Colonic mucosa (tissue), 4 donors: ENCODE measurements around the gene CCDC192. TPM values are rescaled to one million over a fixed set of nuclear protein-coding genes. Genes with fewer than 3 reads are reported as not detected.

Experiments used
- DNase-seq: peaks from one replicate; pipeline ENCODE4 v3.0.0-alpha.2; 2020
- H3K27ac ChIP-seq: fragments of 200-600 bp; one replicate; pipeline ENCODE4 v1.8.0; 2021
- H3K27me3 ChIP-seq: fragments of 200-600 bp; one replicate; pipeline ENCODE4 v1.8.0; 2021
- H3K36me3 ChIP-seq: fragments of 200-600 bp; one replicate; pipeline ENCODE4 v1.8.0; 2021
- H3K4me1 ChIP-seq: fragments of 200-600 bp; one replicate; pipeline ENCODE4 v1.8.0; 2021; ENCODE audit warnings: mild to moderate bottlenecking
- H3K4me3 ChIP-seq: fragments of 200-600 bp; one replicate; pipeline ENCODE4 v1.8.0; 2021
- H3K9ac ChIP-seq, 2 donors: one replicate each; pipeline ENCODE4 v1.7.0; 2013; ENCODE audit warnings: control low read depth in 2 of 2, low read depth in 2 of 2, low read length in 2 of 2
- H3K9me3 ChIP-seq: fragments of 200-600 bp; one replicate; pipeline ENCODE4 v1.8.0; 2021
- CTCF ChIP-seq: fragments of 200-600 bp; IDR thresholded peaks from one replicate; pipeline ENCODE4 v1.8.0; 2022; ENCODE audit warnings: antibody characterized with exemption, mild to moderate bottlenecking
- intact Hi-C: fragments of 100-400 bp; cut with DNase I; formaldehyde crosslinking; loops from one replicate; pipeline ENCODE4 v1.14.1; 2022
- total RNA-seq, 2 donors: library from RNA; stranded (reverse); fragmentation: NEBNext Ultra II Directional in 1 of 2; extraction: Animal tissue kit (Norgen Biotek cat#: 25700) in 1 of 2; gene quantifications; one replicate each; pipeline ENCODE4 v1.2.1, GENCODE V29; 2021
- donor health status: healthy.
- donor health status: DM: no; HTN: no; CAD: no.
- donor health status: DM: no; HTN: no; CAD: no.

CCDC192 gene
- total RNA-seq, 2 donors from 2014 or later: not detected

- H3K9me3 ChIP-seq: no peaks in the 10 kb centered on the region
- H3K27me3 ChIP-seq: no peaks in the 10 kb centered on the region
- no peaks in the 10 kb centered on the region for H3K36me3 ChIP-seq
- intact Hi-C loops: no loop called here
- TF ChIP-seq CTCF: no peak
- H3K27ac ChIP-seq: no peak overlapping the region
- no peak for DNase-seq
- no peak overlapping the region for H3K9ac ChIP-seq
- no peak overlapping the region for H3K4me3 ChIP-seq
- no peaks in the 10 kb centered on the region for H3K4me1 ChIP-seq
Observed at GRCh38 chr5:127930311-127930710, 227.1 kb downstream of the CCDC192 start.

- Histone ChIP-seq H3K27ac (no peak overlapping the region), H3K4me3 (no peak overlapping the region), H3K9ac (no peak overlapping the region), H3K9me3 (no peaks in the 10 kb centered on the region), H3K4me1 (peaks cover 2% of the 10 kb centered on the region), H3K36me3 (no peaks in the 10 kb centered on the region), H3K27me3 (no peaks in the 10 kb centered on the region)
- no peak for DNase-seq
- intact Hi-C loops: no loop called here
- TF ChIP-seq CTCF: no peak
Observed at GRCh38 chr5:127931396-127931795, 228.2 kb downstream of the CCDC192 start.

GRCh38 chr5:127933348-127933747 lies 230.2 kb downstream of the CCDC192 start:
- H3K36me3 ChIP-seq: no peaks in the 10 kb centered on the region
- H3K27ac ChIP-seq: no peak overlapping the region
- H3K9me3 ChIP-seq: no peaks in the 10 kb centered on the region
- H3K4me1 ChIP-seq: peaks cover 3% of the 10 kb centered on the region
- no peak overlapping the region for H3K4me3 ChIP-seq
- intact Hi-C loops: no loop called here
- DNase-seq: no peak
- H3K27me3 ChIP-seq: no peaks in the 10 kb centered on the region
- H3K9ac ChIP-seq: no peak overlapping the region
- TF ChIP-seq CTCF: no peak

- no peak for DNase-seq
- Histone ChIP-seq H3K27ac (peak overlapping the region; percentile 1), H3K27me3 (no peaks in the 10 kb centered on the region), H3K4me3 (no peak overlapping the region), H3K9me3 (no peaks in the 10 kb centered on the region), H3K9ac (no peak overlapping the region), H3K36me3 (no peaks in the 10 kb centered on the region), H3K4me1 (peaks cover 3% of the 10 kb centered on the region)
- no peak for TF ChIP-seq CTCF
- intact Hi-C loops: no loop called here
Observed at GRCh38 chr5:127934791-127935256, 231.6 kb downstream of the CCDC192 start.

- Histone ChIP-seq H3K27me3 (no peaks in the 10 kb centered on the region), H3K4me1 (peaks cover 3% of the 10 kb centered on the region), H3K36me3 (no peaks in the 10 kb centered on the region), H3K9me3 (no peaks in the 10 kb centered on the region), H3K4me3 (no peak overlapping the region), H3K9ac (no peak overlapping the region), H3K27ac (peak overlapping the region; percentile 1)
- no peak for DNase-seq
- no peak for TF ChIP-seq CTCF
- intact Hi-C loops: no loop called here
Observed at GRCh38 chr5:127935398-127935797, 232.2 kb downstream of the CCDC192 start.
